GM23338 (cell line): ENCODE results near the gene ZFP36L1. TPM values are rescaled to one million over a fixed set of nuclear protein-coding genes. Genes with fewer than 3 reads are reported as not detected.

Experiments used
- ATAC-seq: fragments of 200-7000 bp; cut with Tn5 transposase; 3 replicates; pipeline ENCODE4 v1.9.1; 2020
- DNase-seq: peaks from one replicate; pipeline ENCODE4 v3.0.0-alpha.2; 2015; ENCODE audit warnings: low spot score
- H2AFZ ChIP-seq: fragments of 200-600 bp; sonication (generic); 2 replicates; pipeline ENCODE4 v1.8.0; 2016; ENCODE audit warnings: antibody characterized with exemption, mild to moderate bottlenecking, moderate library complexity
- H3F3A ChIP-seq: fragments of 200-600 bp; sonication (generic); replicated peaks from 2 replicates; pipeline ENCODE4 v1.8.0; 2017; ENCODE audit warnings: antibody characterized with exemption, mixed run types, low read depth
- H3K27ac ChIP-seq: fragments of 200-600 bp; sonication (generic); 2 replicates; pipeline ENCODE4 v1.6.1; 2016; ENCODE audit warnings: low read depth
- H3K27me3 ChIP-seq: fragments of 200-600 bp; sonication (generic); 2 replicates; pipeline ENCODE4 v1.8.0; 2016; ENCODE audit warnings: mild to moderate bottlenecking, mixed run types, moderate library complexity; ENCODE audit not compliant: insufficient read depth
- H3K36me3 ChIP-seq: fragments of 200-600 bp; sonication (generic); 2 replicates; pipeline ENCODE4 v1.8.0; 2016; ENCODE audit warnings: mild to moderate bottlenecking; ENCODE audit not compliant: insufficient read depth
- H3K4me1 ChIP-seq: fragments of 200-600 bp; sonication (generic); 2 replicates; pipeline ENCODE4 v1.8.0; 2016; ENCODE audit warnings: mild to moderate bottlenecking, moderate library complexity; ENCODE audit not compliant: insufficient read depth
- H3K4me2 ChIP-seq: fragments of 200-600 bp; sonication (generic); 2 replicates; pipeline ENCODE4 v1.7.1; 2017; ENCODE audit warnings: mixed run types
- H3K4me3 ChIP-seq: fragments of 200-600 bp; sonication (generic); 2 replicates; pipeline ENCODE4 v1.6.1; 2016; ENCODE audit warnings: mixed run types
- H3K79me2 ChIP-seq: fragments of 200-600 bp; sonication (generic); replicated peaks from 2 replicates; pipeline ENCODE4 v1.8.0; 2017; ENCODE audit warnings: mild to moderate bottlenecking; ENCODE audit not compliant: insufficient read depth
- H3K9me2 ChIP-seq: fragments of 200-600 bp; sonication (generic); 2 replicates; pipeline ENCODE4 v1.8.0; 2017; ENCODE audit not compliant: insufficient read depth
- H4K20me1 ChIP-seq: fragments of 200-600 bp; sonication (generic); replicated peaks from 2 replicates; pipeline ENCODE4 v1.8.0; 2017; ENCODE audit warnings: mild to moderate bottlenecking; ENCODE audit not compliant: insufficient read depth
- H3K27ac Mint-ChIP-seq: 2 replicates; pipeline ENCODE4 v1.8.0; 2020; ENCODE audit warnings: inconsistent platforms, mild to moderate bottlenecking, moderate library complexity, mixed read lengths
- H3K27me3 Mint-ChIP-seq: 3 replicates; pipeline ENCODE4 v1.8.0; 2022; ENCODE audit warnings: low read depth, mild to moderate bottlenecking, moderate library complexity, mixed read lengths, inconsistent platforms; ENCODE audit not compliant: insufficient read depth, poor library complexity
- H3K36me3 Mint-ChIP-seq: 3 replicates; pipeline ENCODE4 v1.8.0; 2021; ENCODE audit warnings: low read depth, mild to moderate bottlenecking, inconsistent platforms, moderate library complexity, mixed read lengths
- H3K4me1 Mint-ChIP-seq: 3 replicates; pipeline ENCODE4 v1.8.0; 2020; ENCODE audit warnings: mild to moderate bottlenecking, inconsistent platforms, mixed read lengths
- H3K4me3 Mint-ChIP-seq: 3 replicates; pipeline ENCODE4 v1.8.0; 2021; ENCODE audit warnings: moderate library complexity, mild to moderate bottlenecking, inconsistent platforms, mixed read lengths
- H3K9me3 Mint-ChIP-seq: 3 replicates; pipeline ENCODE4 v1.8.0; 2020; ENCODE audit warnings: moderate library complexity, mild to moderate bottlenecking, inconsistent platforms, mixed read lengths
- CREB1 ChIP-seq: fragments of 250-450 bp; sonication (Bioruptor Pico); IDR thresholded peaks from 2 replicates; pipeline ENCODE4 v1.5.0; 2020; ENCODE audit warnings: low read depth, mild to moderate bottlenecking, moderate library complexity
- ETS1 ChIP-seq: IDR thresholded peaks from 2 replicates; pipeline ENCODE4 v1.6.1; 2016; ENCODE audit warnings: antibody characterized with exemption
- EZH2 ChIP-seq: fragments of 200-600 bp; sonication (generic); IDR thresholded peaks from one replicate; pipeline ENCODE4 v1.8.0; 2017; ENCODE audit warnings: antibody characterized with exemption, mild to moderate bottlenecking, low read depth; ENCODE audit not compliant: unreplicated experiment
- JUNB ChIP-seq: IDR thresholded peaks from one replicate; pipeline ENCODE4 v1.6.1; 2016; ENCODE audit warnings: antibody characterized with exemption; ENCODE audit not compliant: unreplicated experiment
- STAT1 ChIP-seq: IDR thresholded peaks from one replicate; pipeline ENCODE4 v1.6.1; 2016; ENCODE audit warnings: antibody characterized with exemption; ENCODE audit not compliant: unreplicated experiment
- ZNF331 ChIP-seq: fragments of 250-450 bp; sonication (Bioruptor Pico); IDR thresholded peaks from 2 replicates; pipeline ENCODE4 v1.5.0; 2020; ENCODE audit warnings: low read depth, mild to moderate bottlenecking, moderate library complexity
- ZNF462 ChIP-seq: fragments of 250-450 bp; sonication (Bioruptor Pico); IDR thresholded peaks from 2 replicates; pipeline ENCODE4 v1.5.0; 2020; ENCODE audit warnings: mild to moderate bottlenecking, moderate library complexity
- polyA plus RNA-seq: library from polyadenylated mRNA; unstranded; fragments of >200 nt; fragmentation: Nextera tagmentation; extraction: Ambion mirVana; gene quantifications from 2 replicates; pipeline ENCODE4 v1.2.1, GENCODE V29; 2016
- total RNA-seq: library from RNA; depleted of rRNA; stranded (reverse); fragments of >200 nt; shearing (Covaris generic); gene quantifications from 2 replicates; pipeline ENCODE4 v1.2.3, GENCODE V29; 2014

ZFP36L1 gene
- total and polyA plus RNA-seq, 2 experiments from 2014 or later, result 148 to 382 TPM

GRCh38 chr14:68793734-68794129, 865 bp upstream of the ZFP36L1 start (continued):
- TF ChIP-seq ZNF462 (CRISPR knock-in tag), result no peak

- Histone ChIP-seq H3K9me2 (no peaks in the 10 kb centered on the region), H3K27ac (peak overlapping the region; percentile 100), H3K36me3 (peaks cover 26% of the 10 kb centered on the region), H2AFZ (no peak overlapping the region), H3K4me2 (peak overlapping the region; percentile 97), H3K4me1 (peaks cover 12% of the 10 kb centered on the region; the same call in 1 of the 2 replicates), H3K4me3 (peak overlapping the region; percentile 92), H4K20me1 (peaks cover 18% of the 10 kb centered on the region), H3K27me3 (no peaks in the 10 kb centered on the region), H3F3A (peaks cover 31% of the 10 kb centered on the region), H3K79me2 (peaks cover 58% of the 10 kb centered on the region)
- H3K4me3 Mint-ChIP-seq, result peak overlapping the region; percentile 95
- peaks cover 62% of the 10 kb centered on the region for H3K36me3 Mint-ChIP-seq
- H3K27ac Mint-ChIP-seq, result peak overlapping the region; percentile 100
- DNase-seq (no peak), ATAC-seq (no peak)
- H3K9me3 Mint-ChIP-seq, result peaks cover 15% of the 10 kb centered on the region
- peaks cover 41% of the 10 kb centered on the region for H3K4me1 Mint-ChIP-seq
- H3K27me3 Mint-ChIP-seq, result peaks cover 65% of the 10 kb centered on the region
- TF ChIP-seq STAT1 (no peak), ZNF462 (CRISPR knock-in tag) (no peak), ZNF331 (CRISPR knock-in tag) (no peak), JUNB (no peak), CREB1 (no peak), ETS1 (no peak), EZH2 (no peak)
Observed at GRCh38 chr14:68792678-68792978, 239 bp downstream of the ZFP36L1 start.
